ENCODE data around the gene CBR3. TPM values are rescaled to one million over a fixed set of nuclear protein-coding genes. Genes with fewer than 3 reads are reported as not detected.
"Not testable (repeated sequence)": the region's sequence is repeated elsewhere in the genome, so short reads cannot be mapped to it uniquely, and the experiment has no call there.

The CBR3 gene
- total RNA-seq: not detected

DNA sequence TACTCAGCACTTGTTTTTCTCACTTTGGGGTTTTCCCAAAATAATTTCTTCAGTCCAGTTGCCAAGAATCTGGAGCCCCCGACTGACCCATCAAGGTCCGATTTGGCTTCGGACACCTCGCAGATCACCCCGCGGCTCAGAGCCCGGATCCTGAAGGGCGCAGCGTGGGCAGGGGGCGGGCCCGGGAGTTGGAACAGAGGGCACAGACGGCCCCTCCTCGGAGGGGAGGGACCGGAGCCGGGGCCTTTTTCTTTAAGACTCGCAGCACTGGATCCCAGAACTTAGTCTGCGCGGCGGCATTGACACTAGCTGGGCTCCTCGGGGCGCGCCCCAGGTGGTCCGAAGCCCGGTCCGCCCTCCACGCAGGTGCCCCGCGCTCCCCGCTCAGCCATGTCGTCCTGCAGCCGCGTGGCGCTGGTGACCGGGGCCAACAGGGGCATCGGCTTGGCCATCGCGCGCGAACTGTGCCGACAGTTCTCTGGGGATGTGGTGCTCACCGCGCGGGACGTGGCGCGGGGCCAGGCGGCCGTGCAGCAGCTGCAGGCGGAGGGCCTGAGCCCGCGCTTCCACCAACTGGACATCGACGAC lies at the start of gene CBR3:
CBR3 (plus strand) TSS at position 277 of the 588 bp plus-strand sequence; CDS start at position 391, 114 bp downstream.
- peak; percentile 52 for ATAC-seq
- peak; percentile 50 for DNase-seq (ENCODE audit: low spot score)

DNA sequence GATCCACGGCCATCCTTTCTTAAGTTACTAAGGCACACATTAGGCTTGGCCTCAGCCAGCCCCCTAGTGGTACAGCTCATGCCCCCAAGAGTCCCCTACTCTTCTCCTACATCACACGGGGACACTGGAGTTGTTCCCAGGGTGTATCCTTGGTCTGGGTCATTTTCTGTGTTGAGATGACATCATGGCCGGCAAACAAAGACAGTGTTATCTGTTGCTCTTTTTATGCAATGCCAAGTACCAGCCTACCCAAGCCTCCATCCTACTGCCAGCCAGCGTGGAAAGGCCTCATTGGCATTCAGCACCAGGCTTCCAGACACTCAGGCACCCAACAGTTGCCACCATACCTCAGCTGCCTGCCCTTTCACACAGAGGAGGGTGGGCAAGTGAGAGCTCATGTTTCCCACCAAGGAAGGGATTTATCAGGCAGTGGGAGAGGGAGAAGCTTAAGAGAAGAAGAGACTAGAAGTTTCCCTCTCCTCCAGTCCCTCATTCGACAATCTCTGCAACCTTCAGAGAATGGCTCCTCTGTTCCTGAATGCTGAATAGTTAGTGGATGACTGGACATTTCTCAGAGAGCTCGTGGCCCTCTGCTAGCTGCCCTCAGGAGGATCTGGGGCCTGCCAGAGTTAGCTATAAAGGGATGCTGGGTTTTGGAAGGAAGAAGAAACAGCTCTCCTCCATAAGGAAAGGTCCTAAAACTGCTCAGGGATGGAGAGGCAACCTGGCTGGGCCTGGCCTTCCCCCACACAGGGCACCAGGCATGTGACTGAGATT lies 47.3 kb upstream of the CBR3 start:
- ATAC-seq: peak; percentile 55

DNA sequence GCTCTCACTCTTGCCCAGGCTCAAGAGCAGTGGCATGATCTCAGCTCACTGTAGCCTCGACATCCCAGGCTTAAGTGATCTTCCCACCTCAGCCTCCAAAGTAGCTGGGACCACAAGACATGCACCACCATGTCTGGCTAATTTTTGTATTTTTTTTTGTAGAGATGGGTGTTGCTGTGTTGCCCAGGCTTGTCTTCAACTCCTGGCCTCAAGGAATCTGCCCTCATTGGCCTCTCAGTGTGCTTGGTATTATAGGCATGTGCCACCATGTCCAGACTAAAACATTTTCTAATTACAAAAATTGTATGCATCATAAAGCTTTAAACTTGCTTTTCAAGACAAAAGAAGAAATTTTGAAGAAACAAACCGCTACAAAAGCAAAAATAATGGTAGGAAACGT lies 44.9 kb upstream of the CBR3 start:
- ATAC-seq (no peak), DNase-seq (ENCODE audit: low spot score) (no peak)

More for the DNA sequence above, 47.3 kb upstream of the CBR3 start:
- no peak for DNase-seq (ENCODE audit: low spot score)

DNA sequence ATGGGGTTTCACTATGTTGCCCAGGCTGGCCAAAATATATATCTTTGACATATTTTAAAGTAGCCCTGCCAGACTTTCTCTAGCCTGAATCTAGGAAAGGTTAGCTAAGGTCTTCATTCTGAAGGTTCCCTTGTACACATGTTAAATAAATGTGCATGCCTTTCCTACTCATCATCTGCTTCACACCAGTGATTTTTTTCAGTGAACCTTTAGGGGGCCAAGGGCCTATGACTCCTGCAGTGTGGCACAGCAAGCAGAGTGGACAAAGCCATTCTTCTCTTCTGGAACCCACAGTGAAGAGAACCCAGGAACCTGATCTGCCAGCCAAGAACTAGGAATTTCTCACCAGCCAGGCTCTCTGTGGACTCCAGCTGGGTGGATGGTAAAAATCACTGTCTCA lies 42.2 kb upstream of the CBR3 start:
- DNase-seq (ENCODE audit: low spot score) (no peak), ATAC-seq (no peak)

DNA sequence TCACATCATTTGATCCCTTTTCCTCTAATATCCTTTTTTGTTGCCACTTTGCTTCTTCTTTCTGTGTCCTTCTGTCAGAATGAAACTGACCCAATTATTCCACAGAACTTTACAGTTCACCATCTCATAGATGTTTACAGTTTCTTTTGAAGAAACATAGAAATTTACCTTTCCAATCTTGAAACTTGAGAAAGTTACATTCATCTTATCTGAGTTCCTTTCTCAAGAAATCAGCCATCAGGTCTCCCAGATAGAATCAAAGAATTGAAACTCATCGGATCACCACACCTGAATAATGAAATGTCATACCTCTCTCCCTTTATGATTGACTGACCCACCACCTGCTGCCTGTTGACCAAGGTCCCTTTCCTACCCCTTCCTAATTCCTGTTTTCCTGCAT lies 41.4 kb upstream of the CBR3 start:
- DNase-seq (ENCODE audit: low spot score) (no peak), ATAC-seq (no peak)

DNA sequence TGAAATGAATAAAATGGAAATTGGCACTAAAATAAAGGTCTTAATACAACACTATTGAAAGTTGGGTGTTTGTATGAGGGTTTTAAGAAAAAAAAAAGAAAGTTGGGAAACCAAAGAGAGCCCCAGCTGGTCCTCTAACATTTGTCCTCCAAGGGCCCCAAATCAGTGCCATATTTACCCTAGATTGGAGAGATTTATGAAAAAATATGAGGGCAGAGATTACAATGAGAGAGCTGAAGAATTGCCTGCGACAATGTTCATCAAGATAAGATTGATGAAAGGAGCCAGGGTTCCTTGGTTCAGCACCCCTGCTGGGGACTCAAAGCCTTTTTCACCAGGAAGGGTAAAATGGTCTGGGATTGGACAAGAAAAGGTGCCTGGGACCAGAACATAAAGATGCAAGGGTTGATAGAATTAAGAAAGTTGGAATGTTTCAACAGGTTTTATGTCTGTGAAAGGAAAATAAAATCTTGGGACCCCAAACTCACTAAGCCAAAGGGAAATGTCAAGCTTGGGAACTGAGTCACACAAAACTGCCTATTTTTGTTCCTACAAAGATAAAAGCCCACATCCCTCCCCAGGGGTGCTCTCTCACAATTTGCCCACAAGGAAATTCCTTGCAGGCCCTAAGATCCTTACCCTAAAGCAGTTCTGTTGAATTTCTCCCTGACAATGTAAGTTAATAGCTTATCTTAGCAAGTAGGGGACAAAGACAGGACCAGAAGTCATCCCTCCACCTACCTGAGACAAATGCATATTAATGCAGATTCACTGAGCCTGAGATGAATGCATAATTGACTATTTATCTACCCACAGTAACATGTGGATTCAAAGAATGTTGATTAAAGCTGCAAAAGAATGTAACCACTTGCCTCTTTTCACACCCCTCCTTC lies 38.2 kb upstream of the CBR3 start:
- no peak for DNase-seq (ENCODE audit: low spot score)
- ATAC-seq: no peak

DNA sequence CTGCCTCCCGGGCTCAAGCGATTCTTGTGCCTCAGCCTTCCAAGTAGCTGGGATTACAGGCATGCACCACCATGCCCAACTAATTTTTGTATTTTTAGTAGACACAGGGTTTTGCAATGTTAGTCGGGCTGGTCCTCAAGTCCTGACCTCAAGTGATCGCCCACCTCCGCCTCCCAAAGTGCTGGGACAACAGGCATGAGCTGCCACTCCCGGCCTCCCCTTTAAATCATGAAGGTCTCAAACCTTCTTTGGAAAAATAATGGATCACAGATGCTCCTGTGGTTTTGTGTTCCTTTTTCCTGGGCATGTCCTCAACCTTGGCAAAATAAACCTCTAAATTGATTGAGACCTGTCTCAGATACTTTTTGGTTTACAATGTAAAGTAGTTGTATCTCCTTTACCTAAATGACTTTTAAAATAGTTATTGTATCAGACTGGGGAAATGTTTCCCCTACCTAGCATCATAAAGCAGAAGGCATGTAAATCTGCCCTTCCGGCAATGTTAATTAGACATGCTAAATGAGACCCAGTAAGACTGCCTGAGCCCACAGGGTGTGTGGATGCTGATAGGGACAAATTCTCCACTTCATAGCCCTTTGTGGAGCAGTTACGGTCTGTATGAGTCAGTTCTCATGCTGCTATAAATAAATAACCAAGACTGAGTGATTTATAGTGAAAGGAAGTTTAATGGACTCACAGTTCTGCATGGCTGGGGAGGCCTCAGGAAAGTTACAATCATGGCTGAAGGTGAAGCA lies 37.3 kb upstream of the CBR3 start:
- ATAC-seq: no peak
- no peak for DNase-seq (ENCODE audit: low spot score)

DNA sequence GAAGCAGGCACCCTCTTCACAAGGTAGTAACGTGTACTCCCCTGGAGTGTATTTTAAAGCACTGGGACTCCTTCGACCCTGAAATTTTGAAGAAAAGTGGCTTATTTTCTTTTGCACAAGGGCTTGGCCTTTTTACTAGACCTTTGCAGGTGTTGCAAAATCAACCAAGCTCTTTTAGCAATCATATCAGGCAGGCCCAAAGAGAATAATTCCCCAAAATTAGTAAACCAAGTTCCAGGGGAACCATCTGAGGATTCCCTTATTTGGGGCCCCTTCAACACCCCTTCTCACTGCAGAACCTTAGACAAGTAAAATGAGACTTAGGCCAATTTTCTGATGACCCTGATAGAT lies 36.7 kb upstream of the CBR3 start:
- ATAC-seq: no peak
- DNase-seq (ENCODE audit: low spot score): no peak

DNA sequence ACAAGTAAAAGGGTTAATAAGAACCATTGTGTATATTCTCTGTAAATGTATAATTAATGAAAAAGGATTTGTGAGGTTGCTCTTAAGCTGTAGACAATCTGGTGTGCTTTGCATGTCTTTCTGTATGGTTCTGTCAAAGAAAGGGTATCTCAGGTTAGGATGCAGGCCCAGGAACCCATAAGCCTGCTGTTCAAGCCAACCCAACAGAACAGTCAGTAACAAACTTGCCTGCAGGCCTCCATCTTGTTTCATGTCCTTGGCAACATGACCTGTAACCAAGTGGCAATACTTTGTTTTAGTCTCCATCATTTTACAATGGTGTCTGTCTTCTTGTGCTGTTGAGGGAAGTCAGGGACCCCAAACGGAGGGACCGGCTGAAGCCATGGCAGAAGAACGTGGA lies 35.9 kb upstream of the CBR3 start:
- DNase-seq (ENCODE audit: low spot score): no peak
- ATAC-seq: no peak

DNA sequence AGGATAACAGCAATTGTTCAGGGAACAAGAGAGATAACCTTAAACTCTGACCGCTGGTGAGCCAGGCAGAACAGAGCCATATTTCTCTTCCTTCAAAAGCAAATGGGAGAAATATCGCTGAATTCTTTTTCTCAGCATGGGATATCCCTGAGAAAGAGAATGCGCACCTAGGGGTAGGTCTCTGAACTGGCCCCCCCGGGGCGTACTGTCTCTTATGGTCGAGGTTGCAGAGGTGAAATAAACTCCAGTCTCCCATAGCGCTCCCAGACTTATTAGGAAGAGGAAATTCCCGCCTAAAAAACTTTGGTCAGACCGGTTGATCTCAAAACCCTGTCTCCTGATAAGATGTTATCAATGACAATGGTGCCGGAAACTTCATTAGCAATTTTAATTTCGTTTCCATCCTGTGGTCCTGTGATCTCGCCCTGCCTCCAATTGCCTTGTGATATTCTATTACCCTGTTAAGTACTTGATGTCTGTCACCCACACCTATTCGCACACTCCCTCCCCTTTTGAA lies 35.1 kb upstream of the CBR3 start:
- not testable (repeated sequence) for DNase-seq (ENCODE audit: low spot score); ATAC-seq

DNA sequence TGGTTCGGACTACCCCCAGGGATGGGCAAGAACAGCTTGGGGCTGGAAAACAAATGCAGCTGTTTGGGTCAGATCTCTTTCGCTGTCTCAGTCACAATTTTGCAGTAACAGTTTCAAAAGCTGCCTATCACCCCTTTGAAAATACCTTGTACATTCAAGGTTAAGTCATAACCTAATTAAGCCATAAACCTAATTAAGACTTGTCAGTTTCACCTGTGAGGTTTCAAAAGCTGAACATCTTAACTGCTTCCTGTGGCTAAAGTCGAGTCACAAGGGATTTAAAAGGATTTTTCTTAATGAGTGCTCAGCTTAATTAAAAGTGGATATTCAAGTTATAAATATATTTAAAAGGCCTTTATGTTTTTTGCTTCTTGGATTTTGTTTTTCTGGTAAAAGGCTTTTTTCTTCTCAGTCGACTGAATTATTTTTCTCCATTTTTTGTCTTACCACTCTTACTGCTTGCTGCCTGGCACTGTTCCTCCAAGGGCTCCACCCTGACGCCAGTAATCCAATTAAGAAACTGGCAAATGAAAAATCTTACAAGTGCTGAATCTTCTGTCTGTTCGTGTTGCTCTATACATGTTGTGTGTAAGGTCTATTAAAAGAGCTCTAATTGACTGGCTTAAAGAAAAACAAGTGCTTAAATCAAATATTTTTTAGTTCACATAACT lies 33.8 kb upstream of the CBR3 start:
- DNase-seq (ENCODE audit: low spot score) (no peak), ATAC-seq (no peak)

DNA sequence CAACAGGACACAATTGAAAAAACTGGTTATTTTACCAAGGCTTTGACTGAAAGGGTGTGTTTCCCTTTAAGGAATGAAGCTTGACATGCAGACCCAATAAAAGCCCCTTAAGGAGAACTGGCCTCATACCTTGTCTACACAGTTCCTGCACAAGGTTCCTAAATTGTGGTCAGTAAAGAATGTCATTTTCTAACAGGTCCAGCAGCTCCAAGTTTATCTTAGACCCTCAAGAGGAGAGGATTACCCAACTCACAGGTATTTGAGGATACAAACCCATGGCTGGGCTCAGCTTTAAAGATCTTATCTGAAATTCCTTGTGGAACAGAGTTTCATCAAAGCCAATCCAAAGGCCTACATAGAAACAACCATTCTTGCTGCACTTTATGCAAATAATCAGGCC lies 31.4 kb upstream of the CBR3 start:
- no peak for ATAC-seq

DNA sequence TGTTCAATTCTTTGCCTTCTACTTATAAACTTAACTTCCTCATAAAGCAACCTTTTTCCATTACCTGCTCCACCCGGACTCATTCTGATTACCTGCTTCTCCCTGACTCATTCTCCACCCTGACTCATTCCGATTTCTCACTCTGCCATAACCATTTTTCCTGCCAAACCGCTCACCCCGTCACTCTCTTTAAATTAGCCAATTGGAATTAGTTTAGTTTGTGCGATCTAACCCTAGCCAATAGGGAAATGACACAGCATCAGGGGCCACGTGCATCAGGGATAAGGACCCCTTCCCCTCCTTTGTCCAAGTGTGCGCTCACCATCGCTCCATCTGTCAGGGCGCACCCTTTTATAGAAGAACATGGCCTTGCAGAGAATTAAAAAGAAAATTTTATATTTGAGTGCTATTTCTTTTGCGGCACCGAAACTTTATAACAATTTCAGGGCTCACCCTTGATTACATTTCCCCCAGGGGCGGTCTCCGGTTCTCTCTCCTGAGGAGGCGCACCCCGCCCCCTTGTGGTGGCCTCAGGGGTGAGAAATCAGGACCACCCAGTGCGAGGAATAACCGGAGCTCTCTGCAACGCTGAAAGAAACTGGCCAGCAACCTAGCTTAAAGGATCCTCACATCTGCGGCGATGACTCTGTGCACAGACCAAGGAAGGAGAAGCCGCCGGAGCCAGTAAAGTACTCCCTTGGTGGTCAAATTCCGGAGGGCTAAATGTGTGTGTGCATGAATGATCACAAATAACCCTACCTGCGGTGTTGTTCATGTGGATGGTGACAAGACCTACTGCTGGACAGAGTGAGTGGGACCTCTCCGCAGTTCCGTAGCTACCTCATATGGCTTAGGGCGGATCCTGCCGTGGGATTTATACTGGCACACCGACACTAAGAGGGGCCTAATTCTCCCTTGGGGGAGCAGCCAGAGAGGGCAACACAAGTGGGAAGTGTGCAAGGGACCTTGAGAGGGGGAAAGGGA lies 30.3 kb upstream of the CBR3 start:
- ATAC-seq: peak; percentile 75
- no peak for DNase-seq (ENCODE audit: low spot score)

More for the DNA sequence above, 31.4 kb upstream of the CBR3 start:
- no peak for DNase-seq (ENCODE audit: low spot score)

DNA sequence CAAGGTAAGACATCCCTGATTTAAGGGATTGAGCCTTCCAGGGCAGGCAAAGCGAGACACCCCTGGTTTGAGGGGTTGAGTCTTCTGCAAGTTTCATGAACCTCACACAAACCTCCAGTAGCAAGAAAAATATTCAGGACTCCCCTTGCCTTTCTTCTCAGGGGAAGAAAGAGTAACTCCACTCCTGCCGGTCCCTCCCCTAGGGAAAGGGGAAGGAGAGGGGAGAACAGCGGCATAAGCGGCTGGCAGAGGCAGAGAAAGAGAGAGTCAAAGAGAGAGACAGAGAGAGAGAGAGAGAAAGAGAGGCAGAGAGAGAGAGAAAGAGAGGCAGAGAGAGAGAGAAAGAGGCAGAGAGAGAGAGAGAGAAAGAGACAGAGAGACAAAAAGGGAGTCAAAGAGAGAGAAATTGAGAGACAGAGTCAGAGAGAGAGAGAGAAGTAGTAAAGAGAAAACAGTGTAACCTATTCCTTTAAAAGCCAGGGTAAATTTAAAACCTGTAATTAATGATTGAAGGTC lies 29.5 kb upstream of the CBR3 start:
- ATAC-seq (no peak), DNase-seq (ENCODE audit: low spot score) (no peak)

DNA sequence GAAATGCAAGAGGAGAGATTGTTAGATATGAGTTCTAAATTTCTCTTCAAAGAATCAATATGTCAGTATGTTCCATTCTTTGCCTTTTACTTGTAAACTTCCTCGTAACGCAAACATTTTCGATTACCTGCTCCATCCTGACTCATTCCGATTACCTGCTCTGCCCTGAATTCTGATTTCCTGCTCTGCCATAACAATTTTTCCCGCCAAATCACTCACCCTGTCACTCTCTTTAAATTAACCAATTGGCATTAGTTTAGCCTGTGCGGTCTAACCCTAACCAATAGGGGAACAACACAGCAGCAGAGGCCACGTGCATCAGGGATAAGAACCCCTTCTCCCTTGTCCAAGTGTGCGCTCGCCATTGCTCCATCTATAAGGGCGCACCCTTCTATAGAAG lies 25.0 kb upstream of the CBR3 start:
- ATAC-seq: no peak
- no peak for DNase-seq (ENCODE audit: low spot score)

DNA sequence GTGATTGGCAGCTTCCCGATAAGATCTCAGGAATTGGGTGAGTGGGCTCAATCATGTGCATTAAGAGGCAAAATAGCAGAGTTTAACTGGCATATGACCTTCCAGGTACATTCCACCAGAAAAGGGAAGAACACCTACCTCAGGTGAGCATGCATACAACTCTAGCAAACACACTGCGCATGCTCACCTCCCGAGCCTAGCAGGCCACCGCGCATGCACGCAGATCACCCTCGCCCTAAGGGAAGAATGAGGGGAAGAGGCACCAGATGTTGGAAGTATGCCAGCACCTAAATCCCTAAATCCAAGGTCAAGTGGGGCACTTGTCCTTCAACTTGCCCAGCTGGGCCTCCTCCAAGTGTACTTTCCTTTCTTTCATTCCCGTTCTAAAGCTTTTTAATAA lies 23.6 kb upstream of the CBR3 start:
- ATAC-seq: no peak
- no peak for DNase-seq (ENCODE audit: low spot score)

DNA sequence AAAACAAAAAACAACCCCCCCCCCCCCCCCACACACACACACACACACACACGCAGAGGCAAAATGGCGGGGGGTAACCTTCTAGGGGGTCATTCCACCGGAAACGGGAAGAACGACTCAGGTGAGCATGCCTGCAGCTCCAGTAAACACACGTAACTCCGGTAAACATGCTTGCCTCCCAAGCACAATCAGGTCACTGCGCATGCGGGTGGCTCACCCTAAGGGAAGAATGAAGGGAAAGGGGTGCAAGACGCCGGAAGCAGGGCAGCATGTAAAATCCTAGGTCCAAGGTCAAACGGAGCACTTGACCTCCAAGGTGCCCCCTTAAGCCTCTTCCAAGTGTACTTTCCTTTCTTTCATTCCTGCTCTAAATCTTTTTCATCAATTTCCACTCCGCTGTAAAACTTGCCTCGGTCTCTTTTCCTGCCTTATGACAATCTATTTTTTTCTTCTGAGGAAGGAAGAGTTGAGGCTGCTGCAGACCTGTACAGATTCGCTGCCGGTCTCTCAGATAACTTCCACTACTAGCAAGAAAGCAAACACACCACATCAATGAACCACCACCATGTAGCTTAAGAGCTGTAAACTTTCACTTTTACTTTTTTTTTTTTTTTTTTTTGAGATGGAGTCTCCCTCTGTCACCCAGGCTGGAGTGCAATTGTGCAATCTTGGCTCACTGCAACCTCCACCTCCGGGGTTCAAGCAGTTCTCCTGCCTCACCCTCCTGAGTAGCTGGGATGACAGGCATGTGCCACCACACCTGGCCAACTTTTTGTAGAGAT lies 21.0 kb upstream of the CBR3 start:
- ATAC-seq (peak; percentile 79), DNase-seq (ENCODE audit: low spot score) (peak; percentile 90)

DNA sequence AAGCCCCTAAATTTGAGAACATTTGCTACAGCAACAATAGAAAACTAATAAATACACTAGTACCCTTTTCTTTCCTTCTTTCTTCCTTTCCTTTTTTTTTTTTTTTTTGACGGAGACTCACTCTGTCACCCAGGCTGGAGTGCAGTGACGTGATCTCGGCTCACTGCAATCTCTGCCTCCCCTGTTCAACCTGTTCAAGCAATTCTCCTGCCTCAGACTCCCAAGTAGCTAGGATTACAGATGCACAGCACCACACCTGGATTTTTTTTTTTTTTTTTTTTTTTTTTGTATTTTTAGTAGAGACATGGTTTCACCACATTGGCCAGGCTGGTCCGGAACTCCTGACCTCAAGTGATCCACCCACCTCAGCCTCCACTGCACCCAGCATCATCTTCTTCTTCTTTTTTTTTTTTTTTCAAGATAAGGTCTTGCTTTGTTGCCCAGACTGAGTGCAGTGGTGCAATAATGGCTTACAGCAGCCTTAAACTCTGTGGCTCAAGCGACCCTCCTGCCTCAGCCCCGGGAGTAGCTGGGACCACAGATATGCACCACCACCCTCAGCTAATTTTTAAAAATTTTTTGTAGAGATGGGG lies 19.6 kb upstream of the CBR3 start:
- DNase-seq (ENCODE audit: low spot score) (no peak), ATAC-seq (no peak)

Measured in left lobe of liver (tissue), 2 donors.